ENCODE results near the gene ERFE.

DNA sequence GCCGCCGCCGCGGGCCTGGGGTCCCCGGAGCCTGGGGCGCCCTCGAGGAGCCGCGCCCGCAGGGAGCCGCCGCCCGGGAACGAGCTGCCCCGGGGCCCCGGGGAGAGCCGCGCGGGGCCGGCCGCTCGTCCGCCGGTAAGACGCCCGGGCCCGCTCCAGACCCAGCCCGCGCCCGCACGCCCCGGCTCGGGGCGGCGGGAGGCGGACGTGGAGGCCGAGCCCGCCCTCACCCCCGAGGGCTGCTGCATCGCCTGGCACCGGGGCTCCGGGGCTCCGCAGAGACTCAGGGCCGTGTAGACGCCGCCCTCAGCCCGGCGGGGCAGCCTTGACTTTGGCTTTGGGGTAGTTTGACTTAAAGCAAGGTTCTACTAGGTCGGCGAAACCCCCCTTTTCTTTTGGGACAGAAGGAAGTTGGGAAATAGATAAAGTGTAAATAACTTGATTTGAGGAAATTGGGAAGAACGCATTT, 335 bp downstream of the ERFE start:
- TF ChIP-seq POLR2A (IDR thresholded peaks at IDR 0.05) (no peak), CTCF (IDR thresholded peaks at IDR 0.05) (no peak)

Data from body of pancreas (tissue), 4 donors.